IMR-90 (cell line): ENCODE results near the gene RPL15. TPM values are rescaled to one million over a fixed set of nuclear protein-coding genes. Genes with fewer than 3 reads are reported as not detected.

Source experiments
- ATAC-seq: fragments of 200-7000 bp; cut with Tn5 transposase; 2 replicates; pipeline ENCODE4 v1.9.1; 2020; ENCODE audit warnings: low read depth, mild to moderate bottlenecking, moderate library complexity
- BruUV-seq: library from RNA; stranded (reverse); fragments of 400-500 nt; replicated peaks from 2 replicates; lab custom pipeline; 2021; lab: Mats Ljungman, UMichigan
- CTCF ChIA-PET: fragments of 300-600 bp; formaldehyde crosslinking; extraction: SDS; loops from one replicate; lab custom pipeline; 2021; ENCODE audit warnings: antibody characterized with exemption; lab: Yijun Ruan, JAX
- POLR2A ChIA-PET: fragments of 300-600 bp; sonication (Branson Sonifier 250); formaldehyde crosslinking; loops from one replicate; lab custom pipeline; 2022; ENCODE audit warnings: antibody characterized with exemption; ENCODE audit not compliant: unreplicated experiment; lab: Charles Lee
- DNase-seq: peaks from one replicate; pipeline ENCODE4 v3.0.0; 2013
- H2AFZ ChIP-seq: replicated peaks from 2 replicates; pipeline ENCODE3; 2013; ENCODE audit warnings: low read length, mild to moderate bottlenecking; ENCODE audit not compliant: poor library complexity
- H2AK5ac ChIP-seq: 2 replicates; pipeline ENCODE4 v1.6.1; 2013; ENCODE audit warnings: low read depth, low read length, inconsistent platforms
- H2AK9ac ChIP-seq: replicated peaks from 2 replicates; pipeline ENCODE3; 2013; ENCODE audit warnings: mild to moderate bottlenecking, low read depth, low read length, moderate library complexity; ENCODE audit not compliant: poor library complexity
- H2BK120ac ChIP-seq: 2 replicates; pipeline ENCODE4 v1.6.1; 2013; ENCODE audit warnings: low read depth, low read length, inconsistent platforms
- H2BK15ac ChIP-seq: 3 replicates; pipeline ENCODE4 v1.6.1; 2013; ENCODE audit warnings: low read depth, low read length, inconsistent platforms
- H2BK20ac ChIP-seq: 2 replicates; pipeline ENCODE4 v1.6.1; 2013; ENCODE audit warnings: low read depth, mild to moderate bottlenecking, inconsistent platforms, low read length, moderate library complexity
- H2BK5ac ChIP-seq: 2 replicates; pipeline ENCODE4 v1.6.1; 2013; ENCODE audit warnings: mild to moderate bottlenecking, low read depth, low read length, inconsistent platforms; ENCODE audit not compliant: poor library complexity, severe bottlenecking
- H3K14ac ChIP-seq: replicated peaks from 2 replicates; pipeline ENCODE4 v1.6.1; 2013; ENCODE audit warnings: low read depth, low read length, inconsistent platforms
- H3K18ac ChIP-seq: 2 replicates; pipeline ENCODE4 v1.6.1; 2013; ENCODE audit warnings: low read depth, low read length, control low read depth
- H3K23ac ChIP-seq: 2 replicates; pipeline ENCODE4 v1.6.1; 2013; ENCODE audit warnings: low read depth, low read length, inconsistent platforms
- H3K27ac ChIP-seq: 2 replicates; pipeline ENCODE4 v1.5.1; 2013; ENCODE audit warnings: mild to moderate bottlenecking, control low read depth, low read length; ENCODE audit not compliant: insufficient read depth
- H3K27me3 ChIP-seq: 2 replicates; pipeline ENCODE4 v1.6.1; 2013; ENCODE audit warnings: low read length; ENCODE audit not compliant: control insufficient read depth, insufficient read depth
- H3K36me3 ChIP-seq: 2 replicates; pipeline ENCODE4 v1.6.1; 2013; ENCODE audit warnings: low read length, mixed read lengths; ENCODE audit not compliant: control insufficient read depth, insufficient read depth
- H3K4ac ChIP-seq: 2 replicates; pipeline ENCODE4 v1.6.1; 2013; ENCODE audit warnings: low read depth, low read length, inconsistent platforms
- H3K4me1 ChIP-seq: 2 replicates; pipeline ENCODE4 v1.6.1; 2013; ENCODE audit warnings: low read length, mixed read lengths; ENCODE audit not compliant: control insufficient read depth, insufficient read depth
- H3K4me2 ChIP-seq: 2 replicates; pipeline ENCODE4 v1.6.1; 2013; ENCODE audit warnings: low read depth, mild to moderate bottlenecking, control low read depth, low read length, moderate library complexity
- H3K4me3 ChIP-seq: 2 replicates; pipeline ENCODE4 v1.5.1; 2013; ENCODE audit warnings: low read depth, mild to moderate bottlenecking, control low read depth, low read length, moderate library complexity; ENCODE audit not compliant: insufficient read depth
- H3K56ac ChIP-seq: 2 replicates; pipeline ENCODE4 v1.6.1; 2013; ENCODE audit warnings: low read length, inconsistent platforms; ENCODE audit not compliant: insufficient read depth; ENCODE audit errors: extremely low read depth
- H3K79me1 ChIP-seq, 2 experiments: 2 replicates each; pipeline ENCODE4 v1.6.1; 2013; ENCODE audit warnings: low read length in 2 of 2, inconsistent platforms in 1 of 2, low read depth in 1 of 2
- H3K9ac ChIP-seq: 2 replicates; pipeline ENCODE4 v1.6.1; 2013; ENCODE audit warnings: low read depth, low read length, control low read depth
- H3K9me1 ChIP-seq: 2 replicates; pipeline ENCODE4 v1.6.1; 2013; ENCODE audit warnings: low read length, inconsistent platforms; ENCODE audit not compliant: insufficient read depth
- H3K9me3 ChIP-seq: 2 replicates; pipeline ENCODE4 v1.6.1; 2013; ENCODE audit warnings: low read length; ENCODE audit not compliant: control insufficient read depth, insufficient read depth
- H4K20me1 ChIP-seq: 2 replicates; pipeline ENCODE4 v1.6.1; 2013; ENCODE audit warnings: low read length, inconsistent platforms; ENCODE audit not compliant: insufficient read depth
- H4K5ac ChIP-seq: 2 replicates; pipeline ENCODE4 v1.6.1; 2013; ENCODE audit warnings: mild to moderate bottlenecking, low read depth, low read length, control low read depth
- H4K8ac ChIP-seq, 2 experiments: 2 replicates each; pipeline ENCODE4 v1.6.1; 2013; ENCODE audit warnings: low read depth in 2 of 2, low read length in 2 of 2, control low read depth in 1 of 2, inconsistent platforms in 1 of 2
- H4K91ac ChIP-seq: 2 replicates; pipeline ENCODE4 v1.6.1; 2013; ENCODE audit warnings: low read depth, low read length, inconsistent platforms; ENCODE audit not compliant: insufficient read depth
- BHLHE40 ChIP-seq: fragments of 150-350 bp; IDR thresholded peaks from 2 replicates; pipeline ENCODE4 v1.6.1; 2016; ENCODE audit warnings: mild to moderate bottlenecking, low read depth, low read length
- CEBPB ChIP-seq: IDR thresholded peaks from 2 replicates; pipeline ENCODE4 v1.6.1; 2012; ENCODE audit warnings: low read depth, low read length, improper control_type of control experiment
- CHD1 ChIP-seq: IDR thresholded peaks from 2 replicates; pipeline ENCODE4 v1.6.1; 2012; ENCODE audit warnings: low read depth, low read length, improper control_type of control experiment
- CTCF ChIP-seq: conservative IDR thresholded peaks from 2 replicates; pipeline ENCODE4 v1.5.1; 2012; ENCODE audit warnings: mild to moderate bottlenecking, low read depth, low read length, improper control_type of control experiment
- ELK1 ChIP-seq: fragments of 150-350 bp; IDR thresholded peaks from 2 replicates; pipeline ENCODE4 v1.6.1; 2016; ENCODE audit warnings: low read depth, mild to moderate bottlenecking, low read length, moderate library complexity, borderline replicate concordance
- MAFK ChIP-seq: IDR thresholded peaks from 2 replicates; pipeline ENCODE4 v1.6.1; 2012; ENCODE audit warnings: low read depth, low read length, improper control_type of control experiment
- MAZ ChIP-seq: IDR thresholded peaks from 2 replicates; pipeline ENCODE4 v1.6.1; 2012; ENCODE audit warnings: low read depth, mild to moderate bottlenecking, low read length, improper control_type of control experiment, moderate library complexity, borderline replicate concordance
- MXI1 ChIP-seq: IDR thresholded peaks from 2 replicates; pipeline ENCODE4 v1.6.1; 2012; ENCODE audit warnings: low read depth, mild to moderate bottlenecking, low read length, moderate library complexity, borderline replicate concordance
- NFE2L2 ChIP-seq: fragments of 150-350 bp; IDR thresholded peaks from 2 replicates; pipeline ENCODE4 v1.6.1; 2016; ENCODE audit warnings: low read depth, mild to moderate bottlenecking, low read length
- POLR2A ChIP-seq: IDR thresholded peaks from 2 replicates; pipeline ENCODE4 v1.6.1; 2012; ENCODE audit warnings: mild to moderate bottlenecking, low read depth, low read length
- RAD21 ChIP-seq: IDR thresholded peaks from 2 replicates; pipeline ENCODE4 v1.6.1; 2012; ENCODE audit warnings: low read length, improper control_type of control experiment
- RFX5 ChIP-seq: IDR thresholded peaks from 2 replicates; pipeline ENCODE4 v1.8.0; 2012; ENCODE audit warnings: low read depth, mild to moderate bottlenecking, low read length, moderate library complexity
- SMC3 ChIP-seq: fragments of 150-350 bp; IDR thresholded peaks from 2 replicates; pipeline ENCODE4 v1.6.1; 2016; ENCODE audit warnings: low read depth, mild to moderate bottlenecking, antibody characterized with exemption, low read length, moderate library complexity
- USF2 ChIP-seq: fragments of 150-350 bp; IDR thresholded peaks from 2 replicates; pipeline ENCODE4 v1.6.1; 2017; ENCODE audit warnings: mild to moderate bottlenecking, antibody characterized with exemption, low read length, low read depth
- WGBS, 2 experiments: methylation state at CpG; one replicate each; pipeline versions ENCODE4 v1.1.5 to v1.1.7; 2013; ENCODE audit warnings: missing lambda C conversion rate in 2 of 2; ENCODE audit not compliant: insufficient read length in 1 of 2; ENCODE audit errors: extremely low coverage in 2 of 2; 5-methylcytosine and 5-hydroxymethylcytosine counted together
- dilution Hi-C: fragments of 300-500 bp; cut with HindIII; formaldehyde crosslinking; loops from one replicate; pipeline ENCODE4 v1.14.3; 2018; ENCODE audit warnings: low sequenced_read_pairs; ENCODE audit not compliant: unreplicated experiment
- in situ Hi-C: fragments of 300-500 bp; cut with MboI; formaldehyde crosslinking; loops from 3 replicates; pipeline ENCODE4 v1.14.3; 2019; ENCODE audit warnings: low sequenced_read_pairs, inconsistent platforms, mixed read lengths
- intact Hi-C: fragments of 100-400 bp; cut with micrococcal nuclease; formaldehyde crosslinking; loops from 2 replicates; pipeline ENCODE4 v1.10.0; 2022
- polyA plus RNA-seq, 3 experiments: library from polyadenylated mRNA; depleted of rRNA; stranded (reverse); fragments of >200 nt; gene quantifications; 2 replicates each; pipeline ENCODE4 v1.2.3, GENCODE V29; 2012; ENCODE audit warnings: low replicate concordance in 1 of 3
- total RNA-seq: library from RNA; depleted of rRNA; stranded (reverse); fragments of >200 nt; gene quantifications from 2 replicates; pipeline ENCODE4 v1.2.3, GENCODE V29; 2012

Gene RPL15
- total and polyA plus RNA-seq, 2 of the 4 experiments (the other 2 are of a cell fraction): 1,419 to 4,701 TPM

DNA sequence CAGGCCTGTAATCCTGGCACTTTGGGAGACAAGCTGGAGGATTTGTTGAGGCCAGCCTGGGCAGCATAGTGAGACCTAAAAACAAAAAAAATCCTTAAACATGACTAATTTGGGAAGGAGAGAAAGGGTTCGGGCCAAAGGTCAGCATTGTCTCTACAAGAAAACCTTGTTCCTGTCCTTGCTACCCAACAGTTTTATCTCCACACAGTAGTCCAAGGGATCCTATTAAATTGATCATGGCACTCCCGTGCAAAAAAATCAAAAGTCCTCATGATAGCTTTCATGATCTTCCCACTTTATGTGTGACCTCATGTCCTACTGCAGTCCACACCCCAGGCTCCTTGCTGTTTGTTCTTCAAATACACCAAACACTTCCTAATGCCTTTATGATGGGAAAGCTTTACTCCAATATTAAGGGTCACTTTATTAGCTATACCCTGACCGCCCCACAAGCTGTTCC is 4.2 kb downstream of the RPL15 start:
- no peak for TF ChIP-seq MAFK
- TF ChIP-seq CTCF: no peak
- TF ChIP-seq RFX5: no peak
- TF ChIP-seq POLR2A: no peak
- TF ChIP-seq MXI1: no peak
- no peak for TF ChIP-seq ELK1
- no peak for TF ChIP-seq NFE2L2
- no peak for TF ChIP-seq CHD1
- no peak for TF ChIP-seq MAZ
- no peak for TF ChIP-seq SMC3
- no peak for TF ChIP-seq USF2
- TF ChIP-seq BHLHE40: no peak
- no peak for TF ChIP-seq RAD21
- no peak for TF ChIP-seq CEBPB
- no peaks in the 10 kb centered on the region for H3K9me3 ChIP-seq
- 100% methylated on average over 1 of the region's 3 CpGs; no CpG with 5 or more reads in 1 of the 2 experiments for WGBS, 2 experiments
- no peaks in the 10 kb centered on the region for H3K27me3 ChIP-seq
- H4K5ac ChIP-seq: no peak overlapping the region
- no peak overlapping the region for H3K14ac ChIP-seq
- no peak overlapping the region for H2AK5ac ChIP-seq
- no peak overlapping the region for H3K4me2 ChIP-seq
- H2BK15ac ChIP-seq: no peak overlapping the region
- no TSS peak for BruUV-seq
- no peak overlapping the region for H4K8ac ChIP-seq
- H4K20me1 ChIP-seq: peaks cover 40% of the 10 kb centered on the region
- no peak overlapping the region for H2AFZ ChIP-seq
- H4K91ac ChIP-seq: no peak overlapping the region
- intact Hi-C loops (no loop called here), dilution Hi-C loops (no loop called here), in situ Hi-C loops (no loop called here)
- H2BK20ac ChIP-seq: no peak overlapping the region
- H3K4ac ChIP-seq: no peak overlapping the region
- H3K18ac ChIP-seq: no peak overlapping the region
- H3K4me1 ChIP-seq: peaks cover 2% of the 10 kb centered on the region; the same call in 1 of the 2 replicates
- no peak for ATAC-seq
- no peak overlapping the region for H2AK9ac ChIP-seq
- H3K4me3 ChIP-seq: no peak overlapping the region
- H2BK120ac ChIP-seq: no peak overlapping the region
- no peaks in the 10 kb centered on the region; the same call in 1 of the 2 replicates for H3K9me1 ChIP-seq
- H3K56ac ChIP-seq: no peak overlapping the region
- peaks cover 14% of the 10 kb centered on the region for H3K36me3 ChIP-seq
- no peak overlapping the region for H2BK5ac ChIP-seq
- no peak overlapping the region for H3K27ac ChIP-seq
- DNase-seq: no peak
- H3K23ac ChIP-seq: no peak overlapping the region
- ChIA-PET POLR2A (no interaction called here), CTCF (no interaction called here)
- H3K79me1 ChIP-seq: peaks cover 6 to 42% of the 10 kb centered on the region in 2 experiments
- H3K9ac ChIP-seq: no peak overlapping the region
